ENCODE results near the gene TTC28.

GRCh38 chr22:28365371-28365770 is 314.3 kb downstream of the TTC28 start:
- TF ChIP-seq CTCF (IDR thresholded peaks at IDR 0.05) (no peak), POLR2A (IDR thresholded peaks at IDR 0.05) (no peak)

Measured in lower leg skin (tissue), 3 donors.